Hepatocyte (in vitro differentiated cells): Measurements from ENCODE around the gene SH3BP2.

Source experiments
- CTCF ChIP-seq: fragments of 200-600 bp; sonication (generic); IDR thresholded peaks from 2 replicates; pipeline ENCODE4 v1.5.1; 2016; ENCODE audit warnings: antibody characterized with exemption, mild to moderate bottlenecking; ENCODE audit not compliant: poor library complexity
- EZH2 ChIP-seq: fragments of 200-600 bp; sonication (generic); IDR thresholded peaks from 2 replicates; pipeline ENCODE4 v1.6.1; 2016; ENCODE audit warnings: antibody characterized with exemption, mild to moderate bottlenecking, borderline replicate concordance

- TF ChIP-seq EZH2 = no peak
- no peak for TF ChIP-seq CTCF
Observed at GRCh38 chr4:2804973-2805501, 12.2 kb downstream of the SH3BP2 start.
